Sigmoid colon (tissue), 7 donors: Measurements from ENCODE around the gene DCLRE1C. TPM values are rescaled to one million over a fixed set of nuclear protein-coding genes. Genes with fewer than 3 reads are reported as not detected.

Source experiments
- DNase-seq: peaks from one replicate; pipeline ENCODE4 v3.0.0-alpha.2; 2019
- H3K27ac ChIP-seq, 4 donors: fragments of 200-600 bp; sonication (generic); one replicate each; pipeline ENCODE4 v1.5.1; 2016 to 2019; ENCODE audit warnings: mild to moderate bottlenecking in 1 of 4
- H3K27me3 ChIP-seq, 3 donors: fragments of 200-600 bp; sonication (generic); one replicate each; pipeline ENCODE4 v1.5.1; 2019; ENCODE audit warnings: mild to moderate bottlenecking in 1 of 3
- H3K36me3 ChIP-seq, 4 donors: fragments of 200-600 bp; sonication (generic); one replicate each; pipeline ENCODE4 v1.5.1; 2016 to 2019
- H3K4me1 ChIP-seq, 4 donors: fragments of 200-600 bp; sonication (generic); one replicate each; pipeline ENCODE4 v1.5.1; 2017 to 2019
- H3K4me3 ChIP-seq, 4 donors: fragments of 200-600 bp; sonication (generic); one replicate each; pipeline ENCODE4 v1.5.1; 2017 to 2019; ENCODE audit warnings: mild to moderate bottlenecking in 2 of 4, moderate library complexity in 1 of 4
- H3K9me3 ChIP-seq, 4 donors: fragments of 200-600 bp in 3 of 4; sonication (generic) in 3 of 4; one replicate each; pipeline versions ENCODE4 v1.5.1 to v1.6.1; 2013 to 2019
- CTCF ChIP-seq, 4 experiments: fragments of 450-650 bp in 3 of 4; fragments of 200-600 bp in 1 of 4; IDR thresholded peaks; one replicate each; pipeline ENCODE4 v1.5.1; 2016 to 2019; ENCODE audit warnings: antibody characterized with exemption in 4 of 4, mild to moderate bottlenecking in 3 of 4, moderate library complexity in 2 of 4
- EP300 ChIP-seq, 4 donors: sonication (generic); formaldehyde crosslinking; IDR thresholded peaks; one replicate each; pipeline ENCODE4 v1.6.1; 2017; ENCODE audit warnings: antibody characterized with exemption in 4 of 4
- POLR2A ChIP-seq, 2 donors: fragments of 450-650 bp; IDR thresholded peaks; one replicate each; pipeline ENCODE4 v1.6.1; 2016; ENCODE audit warnings: antibody characterized with exemption in 2 of 2, mild to moderate bottlenecking in 2 of 2, moderate library complexity in 2 of 2
- POLR2AphosphoS5 ChIP-seq, 4 donors: sonication (generic); formaldehyde crosslinking; IDR thresholded peaks; one replicate each; pipeline ENCODE4 v1.6.1; 2017; ENCODE audit warnings: antibody characterized with exemption in 4 of 4
- WGBS, 2 donors: extraction: QIAGEN DNeasy Blood & Tissue Kit; methylation state at CpG; one replicate each; pipeline ENCODE4 v1.1.7; 2013; 5-methylcytosine and 5-hydroxymethylcytosine counted together
- intact Hi-C: fragments of 100-400 bp; cut with DNase I; formaldehyde crosslinking; loops from one replicate; pipeline ENCODE4 v1.15.1; 2023
- polyA plus RNA-seq, 3 donors: library from polyadenylated mRNA; stranded (reverse); fragments of 200-250 nt; gene quantifications; one replicate each; pipeline ENCODE4 v1.2.3, GENCODE V29; 2013
- total RNA-seq, 4 donors: library from RNA; depleted of rRNA; stranded (reverse); fragments of >200 nt; gene quantifications; one replicate each; pipeline ENCODE4 v1.1.0, GENCODE V29; 2016
- donor health status: healthy with polysubstance abuse.
- donor health status: Bipolar disorder and iron deficiency.
- donor health status: healthy.

The DCLRE1C gene
- total and polyA plus RNA-seq, 7 donors = 5.4 to 17.5 (median 9.9) TPM

DNA sequence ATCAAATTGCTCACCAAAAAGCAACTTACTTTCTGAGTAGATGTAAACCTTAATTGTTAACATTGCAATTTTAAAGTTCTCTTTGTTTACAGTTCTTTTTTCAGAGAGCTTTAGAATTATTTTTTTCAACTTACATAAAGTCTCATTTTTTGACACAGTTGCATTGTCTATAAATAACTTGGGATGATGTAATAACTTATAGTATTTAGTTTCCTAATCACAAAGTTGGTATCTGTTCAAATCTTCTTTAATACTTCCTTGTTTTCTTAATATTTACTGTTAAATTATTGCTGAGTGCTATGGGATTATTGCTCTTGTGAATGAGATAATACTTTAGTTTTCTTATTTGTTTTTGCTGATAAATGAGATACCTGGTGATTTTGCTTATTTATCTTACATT is 94.1 kb downstream of the DCLRE1C start:
- Histone ChIP-seq H3K27ac (no peak overlapping the region), H3K36me3 (peaks cover 0 to 46% (median 9%) of the 10 kb centered on the region in 4 donors)

DNA sequence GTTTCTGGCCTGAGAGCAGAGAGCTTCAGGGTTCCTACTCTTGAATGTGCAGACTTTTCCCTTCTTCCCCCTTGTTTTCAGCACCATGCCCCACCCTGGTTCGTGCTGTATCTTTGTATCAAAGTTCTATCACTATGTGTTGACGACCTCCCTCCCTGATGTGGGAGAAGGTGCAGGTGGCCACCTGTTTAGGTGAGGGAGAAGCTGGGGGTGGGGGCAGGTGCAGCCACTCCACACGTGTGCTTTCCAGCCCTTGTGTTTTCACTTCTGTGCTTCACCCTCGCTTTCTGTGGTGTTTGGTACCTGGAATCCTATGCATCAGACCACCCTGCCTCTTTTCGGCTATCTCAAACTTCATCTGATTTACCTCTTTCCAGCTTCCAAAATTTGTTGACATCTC is 94.9 kb downstream of the DCLRE1C start:
- Histone ChIP-seq H3K27ac (no peak overlapping the region), H3K36me3 (peaks cover 0 to 51% (median 9%) of the 10 kb centered on the region in 4 donors), H3K27me3 (no peaks in the 10 kb centered on the region), H3K9me3 (no peaks in the 10 kb centered on the region), H3K4me3 (no peak overlapping the region), H3K4me1 (no peaks in the 10 kb centered on the region)
- TF ChIP-seq POLR2A (IDR thresholded peaks at IDR 0.05) (no peak), EP300 (IDR thresholded peaks at IDR 0.05) (no peak), CTCF (IDR thresholded peaks at IDR 0.05) (no peak), POLR2AphosphoS5 (IDR thresholded peaks at IDR 0.05) (no peak)
- WGBS, 2 donors = 55 to 83% methylated on average over 5 of the region's 5 CpGs
- intact Hi-C loops = no loop called here
- DNase-seq = no peak

More for the DNA sequence above, 94.1 kb downstream of the DCLRE1C start:
- H3K9me3 ChIP-seq = no peaks in the 10 kb centered on the region
- no peak overlapping the region for H3K4me3 ChIP-seq
- no peaks in the 10 kb centered on the region for H3K4me1 ChIP-seq
- no peaks in the 10 kb centered on the region for H3K27me3 ChIP-seq
- intact Hi-C loops = no loop called here
- DNase-seq = no peak
- no peak for TF ChIP-seq POLR2A (IDR thresholded peaks at IDR 0.05)
- no peak for TF ChIP-seq EP300 (IDR thresholded peaks at IDR 0.05)
- TF ChIP-seq POLR2AphosphoS5 (IDR thresholded peaks at IDR 0.05) = no peak
- TF ChIP-seq CTCF (IDR thresholded peaks at IDR 0.05) = no peak

- intact Hi-C loops = no loop called here
- H3K27ac ChIP-seq = no peak overlapping the region
- no peak for DNase-seq
- no peaks in the 10 kb centered on the region for H3K4me1 ChIP-seq
- H3K27me3 ChIP-seq = no peaks in the 10 kb centered on the region
- no peak for TF ChIP-seq POLR2AphosphoS5 (IDR thresholded peaks at IDR 0.05)
- no peak for TF ChIP-seq CTCF (IDR thresholded peaks at IDR 0.05)
- no peak for TF ChIP-seq EP300 (IDR thresholded peaks at IDR 0.05)
- no peak for TF ChIP-seq POLR2A (IDR thresholded peaks at IDR 0.05)
- H3K9me3 ChIP-seq = no peaks in the 10 kb centered on the region
- peaks cover 0 to 56% (median 9%) of the 10 kb centered on the region in 4 donors for H3K36me3 ChIP-seq
- WGBS, 2 donors = 90 to 95% methylated on average over 6 of the region's 6 CpGs
- H3K4me3 ChIP-seq = no peak overlapping the region
Measured at GRCh38 chr10:14858338-14858960, 95.4 kb downstream of the DCLRE1C start.

DNA sequence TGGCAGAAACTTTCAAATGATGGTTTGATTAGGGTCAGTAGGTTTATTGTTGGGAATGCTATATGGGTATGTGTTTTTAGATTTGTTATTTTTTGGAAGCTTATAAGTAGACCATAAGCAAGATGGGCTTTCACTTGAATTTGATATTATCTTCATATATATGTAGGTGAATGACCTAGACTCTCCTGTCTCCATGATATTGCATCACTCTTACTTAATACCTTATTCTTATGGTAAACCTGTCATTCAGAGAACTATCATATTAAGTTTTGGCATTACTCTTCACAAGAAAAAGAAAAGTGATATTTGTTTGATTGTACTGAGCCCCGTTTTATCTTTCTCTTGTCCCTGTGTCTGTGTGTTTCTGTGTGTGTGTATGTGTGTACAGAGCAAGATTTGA is 98.4 kb downstream of the DCLRE1C start:
- Histone ChIP-seq H3K27ac (no peak overlapping the region), H3K4me3 (no peak overlapping the region), H3K9me3 (no peaks in the 10 kb centered on the region), H3K4me1 (no peaks in the 10 kb centered on the region), H3K27me3 (no peaks in the 10 kb centered on the region), H3K36me3 (peaks cover 0 to 63% (median 12%) of the 10 kb centered on the region in 4 donors)
- whole genome bisulfite sequencing, 2 donors = 87 to 90% methylated on average over 1 of the region's 1 CpG
- intact Hi-C loops = no loop called here
- TF ChIP-seq POLR2AphosphoS5 (IDR thresholded peaks at IDR 0.05) (no peak), CTCF (IDR thresholded peaks at IDR 0.05) (no peak), EP300 (IDR thresholded peaks at IDR 0.05) (no peak), POLR2A (IDR thresholded peaks at IDR 0.05) (no peak)
- no peak for DNase-seq

- Histone ChIP-seq H3K4me3 (no peak overlapping the region), H3K27me3 (no peaks in the 10 kb centered on the region), H3K4me1 (no peaks in the 10 kb centered on the region), H3K36me3 (peaks cover 0 to 59% (median 11%) of the 10 kb centered on the region in 4 donors), H3K9me3 (no peaks in the 10 kb centered on the region), H3K27ac (no peak overlapping the region)
- no peak for TF ChIP-seq CTCF (IDR thresholded peaks at IDR 0.05)
- no peak for TF ChIP-seq EP300 (IDR thresholded peaks at IDR 0.05)
- TF ChIP-seq POLR2AphosphoS5 (IDR thresholded peaks at IDR 0.05) = no peak
- 95 to 97% methylated on average over 3 of the region's 3 CpGs for WGBS, 2 donors
- DNase-seq = no peak
- intact Hi-C loops = no loop called here
Measured at GRCh38 chr10:14852236-14852635, 101.7 kb downstream of the DCLRE1C start.
